Stimulated activated CD4-positive, alpha-beta T cell treated with anti-CD3 and anti-CD28 coated beads, Interleukin-1b, Interleukin-23, amount 100 ng/mL, for 4 hours (primary cell): Measurements from ENCODE around the gene MPRIP.
A peak's percentile ranks its signal among the peaks of the same experiment; 100 is the strongest.

Source experiments
- DNase-seq, 2 donors: peaks; one replicate each; pipeline ENCODE4 v3.0.0-alpha.2; 2020; ENCODE audit warnings: low read depth in 2 of 2

MPRIP gene

GRCh38 chr17:17028878-17029535, 13.2 kb upstream of the MPRIP start:
- no peak for DNase-seq

GRCh38 chr17:17029938-17030337, 12.3 kb upstream of the MPRIP start:
- DNase-seq, result no peak

GRCh38 chr17:17030515-17031211, 11.6 kb upstream of the MPRIP start:
- DNase-seq, result no peak

- DNase-seq, result no peak
These were observed 10.0 kb upstream of the MPRIP start for GRCh38 chr17:17032131-17032692.

GRCh38 chr17:17033466-17033865, 8.8 kb upstream of the MPRIP start:
- no peak for DNase-seq

- no peak for DNase-seq
These were observed 8.2 kb upstream of the MPRIP start for GRCh38 chr17:17034026-17034425.

GRCh38 chr17:17034496-17035075, 7.7 kb upstream of the MPRIP start:
- no peak for DNase-seq

GRCh38 chr17:17035490-17035889, 6.8 kb upstream of the MPRIP start:
- DNase-seq, result no peak

- no peak for DNase-seq
These were observed 6.2 kb upstream of the MPRIP start for GRCh38 chr17:17035920-17036523.

- no peak for DNase-seq
These were observed 5.7 kb upstream of the MPRIP start for GRCh38 chr17:17036524-17036998.

- no peak for DNase-seq
These were observed 2.3 kb upstream of the MPRIP start for GRCh38 chr17:17039911-17040310.

- DNase-seq, result no peak
These were observed 1.2 kb upstream of the MPRIP start for GRCh38 chr17:17041018-17041521.

- peak; percentile 93 to 97 for DNase-seq
These were observed 480 bp upstream of the MPRIP start for GRCh38 chr17:17041571-17042383.

- peak; percentile 11 to 14 for DNase-seq
These were observed 699 bp downstream of the MPRIP start for GRCh38 chr17:17042851-17043460.

- no peak for DNase-seq
These were observed 1.4 kb downstream of the MPRIP start for GRCh38 chr17:17043461-17044271.

GRCh38 chr17:17044846-17045561, 2.7 kb downstream of the MPRIP start:
- DNase-seq, result no peak

GRCh38 chr17:17048106-17048505, 5.8 kb downstream of the MPRIP start:
- DNase-seq, result no peak

- DNase-seq, result no peak
These were observed 8.4 kb downstream of the MPRIP start for GRCh38 chr17:17050346-17051345.
